GM12874 (cell line): ENCODE results near the gene DCUN1D5.

ENCODE experiments used
- CTCF ChIP-seq: IDR thresholded peaks from 2 replicates; pipeline ENCODE4 v1.5.1; 2011; ENCODE audit warnings: low read depth, mild to moderate bottlenecking, control low read depth, low read length, moderate library complexity; ENCODE audit not compliant: insufficient read depth

Gene DCUN1D5

GRCh38 chr11:103013421-103013820 lies 78.5 kb downstream of the DCUN1D5 start:
- no peak for TF ChIP-seq CTCF
